GM19193 (cell line): ENCODE measurements around the gene ABCC1.

ENCODE experiments used
- POLR2A ChIP-seq: IDR thresholded peaks from 4 replicates; pipeline ENCODE4 v1.6.1; 2011; ENCODE audit not compliant: insufficient read depth, insufficient read length; ENCODE audit errors: extremely low read depth

ABCC1 gene

GRCh38 chr16:16017812-16018211 is 68.4 kb downstream of the ABCC1 start:
- TF ChIP-seq POLR2A, result no peak

- no peak for TF ChIP-seq POLR2A
Observed at GRCh38 chr16:16018705-16019104, 69.3 kb downstream of the ABCC1 start.

- TF ChIP-seq POLR2A, result no peak
Observed at GRCh38 chr16:16019488-16019887, 70.1 kb downstream of the ABCC1 start.

GRCh38 chr16:16020291-16020690 is 70.9 kb downstream of the ABCC1 start:
- TF ChIP-seq POLR2A, result no peak

- TF ChIP-seq POLR2A, result no peak
Observed at GRCh38 chr16:16021020-16021419, 71.6 kb downstream of the ABCC1 start.

GRCh38 chr16:16021646-16021987 is 72.2 kb downstream of the ABCC1 start:
- TF ChIP-seq POLR2A, result no peak

- no peak for TF ChIP-seq POLR2A
Observed at GRCh38 chr16:16021988-16022682, 72.7 kb downstream of the ABCC1 start.

- no peak for TF ChIP-seq POLR2A
Observed at GRCh38 chr16:16022683-16023064, 73.3 kb downstream of the ABCC1 start.

GRCh38 chr16:16025214-16025968 is 76.0 kb downstream of the ABCC1 start:
- TF ChIP-seq POLR2A, result no peak

GRCh38 chr16:16027728-16028310 is 78.4 kb downstream of the ABCC1 start:
- no peak for TF ChIP-seq POLR2A

- no peak for TF ChIP-seq POLR2A
Observed at GRCh38 chr16:16028311-16028999, 79.0 kb downstream of the ABCC1 start.

GRCh38 chr16:16029431-16030011 is 80.1 kb downstream of the ABCC1 start:
- TF ChIP-seq POLR2A, result no peak

- no peak for TF ChIP-seq POLR2A
Observed at GRCh38 chr16:16030449-16030848, 81.0 kb downstream of the ABCC1 start.

GRCh38 chr16:16031401-16031800 is 82.0 kb downstream of the ABCC1 start:
- no peak for TF ChIP-seq POLR2A
